Calu3 (cell line): ENCODE measurements around the gene MUS81. TPM values are rescaled to one million over a fixed set of nuclear protein-coding genes. Genes with fewer than 3 reads are reported as not detected.

Source experiments
- BruUV-seq: library from RNA; stranded (reverse); fragments of 400-500 nt; replicated peaks from 2 replicates; lab custom pipeline; 2021; lab: Mats Ljungman, UMichigan
- CTCF ChIA-PET: fragments of 300-600 bp; sonication (Branson Sonifier 250); formaldehyde crosslinking; loops from one replicate; lab custom pipeline; 2022; ENCODE audit warnings: antibody characterized with exemption; lab: Charles Lee
- DNase-seq: peaks from one replicate; pipeline ENCODE4 v3.0.0; 2022
- H3K27ac Mint-ChIP-seq: one replicate; pipeline ENCODE4 v1.8.0; 2022; ENCODE audit warnings: mixed read lengths; ENCODE audit not compliant: unreplicated experiment
- H3K27me3 Mint-ChIP-seq: one replicate; pipeline ENCODE4 v1.8.0; 2022; ENCODE audit warnings: mixed read lengths; ENCODE audit not compliant: unreplicated experiment
- H3K36me3 Mint-ChIP-seq: one replicate; pipeline ENCODE4 v1.8.0; 2022; ENCODE audit warnings: mild to moderate bottlenecking, moderate library complexity, mixed read lengths; ENCODE audit not compliant: insufficient read depth, unreplicated experiment
- H3K4me1 Mint-ChIP-seq: one replicate; pipeline ENCODE4 v1.8.0; 2022; ENCODE audit warnings: mild to moderate bottlenecking, low read depth, mixed read lengths; ENCODE audit not compliant: unreplicated experiment
- H3K4me3 Mint-ChIP-seq: one replicate; pipeline ENCODE4 v1.8.0; 2022; ENCODE audit warnings: mild to moderate bottlenecking, low read depth, moderate library complexity, mixed read lengths; ENCODE audit not compliant: unreplicated experiment
- H3K9me3 Mint-ChIP-seq: one replicate; pipeline ENCODE4 v1.8.0; 2022; ENCODE audit warnings: low read depth, mixed read lengths; ENCODE audit not compliant: unreplicated experiment
- CTCF ChIP-seq: fragments of 200-600 bp; IDR thresholded peaks from one replicate; pipeline ENCODE4 v1.8.0; 2022; ENCODE audit warnings: antibody characterized with exemption; ENCODE audit not compliant: unreplicated experiment
- intact Hi-C: fragments of 100-400 bp; cut with micrococcal nuclease; formaldehyde crosslinking; loops from one replicate; pipeline ENCODE4 v1.10.0; 2022; ENCODE audit not compliant: unreplicated experiment
- total RNA-seq: library from RNA; stranded (reverse); gene quantifications from 2 replicates; pipeline ENCODE4 v1.2.3, GENCODE V29; 2022

The MUS81 gene
- total RNA-seq, 1 experiment from 2014 or later, result 67.6 TPM

- peaks cover 76% of the 10 kb centered on the region for H3K36me3 Mint-ChIP-seq
- H3K4me3 Mint-ChIP-seq, result peak overlapping the region; percentile 83
- peak overlapping the region; percentile 92 for H3K27ac Mint-ChIP-seq
- intact Hi-C loops, result loop anchor here (10.0 kb wide), 1 partner anchor 98 kb away; no protein-coding TSS in a partner anchor
- H3K27me3 Mint-ChIP-seq, result no peaks in the 10 kb centered on the region
- CTCF ChIA-PET, result interaction anchor here (0.6 to 3.3 kb wide), 6 partner anchors 13 to 176 kb away, joined by 3 to 37 read pairs (median 10); partner anchors contain the start of genes CFL1, FOSL1, KAT5 and MUS81
- TF ChIP-seq CTCF, result no peak
- no peaks in the 10 kb centered on the region for H3K9me3 Mint-ChIP-seq
- no TSS peak for BruUV-seq
- no peak for DNase-seq
- peaks cover 39% of the 10 kb centered on the region for H3K4me1 Mint-ChIP-seq
Measured at GRCh38 chr11:65886826-65887722, 26.8 kb downstream of the MUS81 start.

DNA sequence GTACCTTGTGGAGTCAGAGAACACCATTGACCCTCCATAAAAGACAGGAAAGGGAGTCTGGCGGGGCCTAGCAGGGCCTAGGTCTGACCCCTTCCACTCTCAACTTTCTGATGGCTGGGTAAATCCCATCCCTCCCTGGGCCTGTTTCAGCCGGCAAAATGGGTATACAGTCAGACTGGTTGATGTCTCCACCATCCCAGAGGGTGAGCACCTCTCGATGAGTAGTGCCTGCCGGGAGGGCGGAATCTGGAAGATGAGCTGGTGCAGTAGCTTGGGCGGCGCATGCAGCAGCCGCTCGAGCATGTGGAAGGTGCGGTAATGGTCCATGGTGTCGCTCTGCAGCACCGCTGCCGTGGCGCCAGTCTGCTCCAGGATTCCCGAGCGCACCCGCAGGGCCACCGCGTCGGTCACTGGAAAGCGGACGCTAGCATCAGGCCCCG is 27.5 kb downstream of the MUS81 start:
- Mint-ChIP-seq H3K4me3 (peak overlapping the region; percentile 83), H3K36me3 (peaks cover 79% of the 10 kb centered on the region), H3K9me3 (no peaks in the 10 kb centered on the region), H3K27me3 (no peaks in the 10 kb centered on the region), H3K4me1 (peaks cover 45% of the 10 kb centered on the region), H3K27ac (peak overlapping the region; percentile 92)
- intact Hi-C loops, result loop anchor here (10.0 kb wide), 1 partner anchor 97 kb away; no protein-coding TSS in a partner anchor
- peak; percentile 32 for DNase-seq
- CTCF ChIA-PET, result interaction anchor here (0.6 to 3.3 kb wide), 26 partner anchors 9 to 304 kb away, joined by 3 to 37 read pairs (median 5); partner anchors contain the start of genes BANF1, CFL1, FOSL1 and KAT5
- TF ChIP-seq CTCF, result no peak
- TSS peak; percentile 12 for BruUV-seq

- CTCF ChIA-PET, result interaction anchor here (0.6 to 3.3 kb wide), 29 partner anchors 9 to 305 kb away, joined by 3 to 37 read pairs (median 4); partner anchors contain the start of genes BANF1, CFL1, FOSL1 and KAT5
Measured at GRCh38 chr11:65888163-65888814, 28.1 kb downstream of the MUS81 start, which contains the start of gene FIBP. Gene FIBP, minus strand, starts transcription at chr11:65888471. Its CDS starts 53 bp downstream, at chr11:65888418.

More at GRCh38 chr11:65888163-65888814, 28.1 kb downstream of the MUS81 start, which contains the start of gene FIBP:
- H3K36me3 Mint-ChIP-seq, result peaks cover 84% of the 10 kb centered on the region
- intact Hi-C loops, result loop anchor here (10.0 kb wide), 1 partner anchor 97 kb away; no protein-coding TSS in a partner anchor
- peak; percentile 96 for DNase-seq
- peak within 1 kb of the TSS; percentile 92 for H3K27ac Mint-ChIP-seq
- no TSS peak for BruUV-seq
- H3K27me3 Mint-ChIP-seq, result no peaks in the 10 kb centered on the region
- TF ChIP-seq CTCF, result peak; percentile 90
- no peaks in the 10 kb centered on the region for H3K9me3 Mint-ChIP-seq
- peaks cover 48% of the 10 kb centered on the region for H3K4me1 Mint-ChIP-seq
- H3K4me3 Mint-ChIP-seq, result peak within 1 kb of the TSS; percentile 83
